HEK293 (cell line): ENCODE results near the gene EBP.

ENCODE experiments used
- HOXC10 ChIP-seq: sonication (generic); formaldehyde crosslinking; IDR thresholded peaks from 2 replicates; pipeline ENCODE4 v1.8.1; 2023; ENCODE audit warnings: mild to moderate bottlenecking, missing genetic modification reagents
- ZBTB21 ChIP-seq: fragments of 450-650 bp; formaldehyde crosslinking; IDR thresholded peaks from 2 replicates; pipeline ENCODE4 v1.5.1; 2017; ENCODE audit warnings: missing biosample characterization, missing genetic modification characterization
- ZNF23 ChIP-seq: fragments of 450-650 bp; formaldehyde crosslinking; IDR thresholded peaks from 2 replicates; pipeline ENCODE4 v1.5.1; 2016; ENCODE audit warnings: missing biosample characterization, missing genetic modification characterization, borderline replicate concordance
- ZNF292 ChIP-seq: fragments of 450-650 bp; formaldehyde crosslinking; IDR thresholded peaks from 2 replicates; pipeline ENCODE4 v1.5.1; 2016; ENCODE audit warnings: low read depth, missing biosample characterization, missing genetic modification characterization, borderline replicate concordance
- ZNF350 ChIP-seq: fragments of 450-650 bp; formaldehyde crosslinking; IDR thresholded peaks from 2 replicates; pipeline ENCODE4 v1.5.0; 2017; ENCODE audit warnings: missing biosample characterization, mild to moderate bottlenecking, missing genetic modification characterization
- ZNF548 ChIP-seq: fragments of 450-650 bp; formaldehyde crosslinking; IDR thresholded peaks from 2 replicates; pipeline ENCODE4 v1.5.1; 2016; ENCODE audit warnings: missing biosample characterization, missing genetic modification characterization
- ZNF558 ChIP-seq: fragments of 450-650 bp; formaldehyde crosslinking; IDR thresholded peaks from 2 replicates; pipeline ENCODE4 v1.5.1; 2016; ENCODE audit warnings: missing biosample characterization, missing genetic modification characterization
- ZNF777 ChIP-seq: fragments of 450-650 bp; formaldehyde crosslinking; IDR thresholded peaks from 2 replicates; pipeline ENCODE4 v1.5.1; 2017; ENCODE audit warnings: missing biosample characterization, missing genetic modification characterization, borderline replicate concordance

- no peak for TF ChIP-seq ZNF350 (tag by site-specific recombination)
- TF ChIP-seq HOXC10 (CRISPR knock-in tag): no peak
- no peak for TF ChIP-seq ZNF548
- TF ChIP-seq ZNF558: no peak
- TF ChIP-seq ZNF23 (tag by site-specific recombination): no peak
- no peak for TF ChIP-seq ZBTB21 (tag by site-specific recombination)
- TF ChIP-seq ZNF292 (tag by site-specific recombination): no peak
- TF ChIP-seq ZNF777 (tag by site-specific recombination): peak; percentile 25; the same call in 1 of the 2 replicates
These were observed 13.0 kb upstream of the EBP start, which contains the start of gene PORCN for GRCh38 chrX:48508400-48509244.
